ENCODE measurements around the gene TFRC. TPM values are rescaled to one million over a fixed set of nuclear protein-coding genes. Genes with fewer than 3 reads are reported as not detected.
"Not testable (repeated sequence)": the region's sequence is repeated elsewhere in the genome, so short reads cannot be mapped to it uniquely, and the experiment has no call there.

TFRC gene
- total RNA-seq, 1 experiment from 2014 or later, result 143 TPM

DNA sequence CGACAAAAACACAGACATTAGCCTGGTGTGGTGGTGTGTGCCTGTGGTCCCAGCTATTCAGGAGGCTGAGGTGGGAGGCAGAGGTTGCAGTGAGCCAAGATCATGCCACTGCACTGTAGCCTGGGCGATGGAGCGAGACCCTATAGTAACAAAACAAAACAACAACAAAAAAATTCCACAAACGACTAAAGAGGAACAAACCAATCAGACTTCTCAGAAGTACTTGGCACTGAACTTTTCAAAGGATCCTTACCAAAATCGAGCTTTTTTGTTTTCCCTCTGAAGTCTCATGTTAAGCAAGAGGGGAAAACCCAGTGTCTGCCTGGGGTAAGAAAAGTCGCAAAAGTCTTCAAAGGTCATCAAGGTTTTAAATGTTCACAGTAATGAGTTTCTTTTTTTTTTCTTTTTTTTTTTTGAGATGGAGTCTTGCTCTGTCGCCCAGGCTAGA lies 30.1 kb upstream of the TFRC start:
- CTCF ChIA-PET, result interaction anchor here (3.6 kb wide), 1 partner anchor 9 kb away, joined by 10 read pairs; no protein-coding TSS in a partner anchor
- no peak for ATAC-seq
- peak overlapping the region; percentile 45 for H3K27ac Mint-ChIP-seq
- no peaks in the 10 kb centered on the region for H3K36me3 Mint-ChIP-seq
- no peak for TF ChIP-seq MYBL2 (CRISPR knock-in tag; IDR thresholded peaks at IDR 0.05)
- no peak for DNase-seq (ENCODE audit: low spot score)
- POLR2A ChIA-PET, result no interaction called here
- H3K9me3 Mint-ChIP-seq, result no peaks in the 10 kb centered on the region
- peaks cover 18% of the 10 kb centered on the region for H3K4me1 Mint-ChIP-seq
- no peaks in the 10 kb centered on the region for H3K27me3 Mint-ChIP-seq (ENCODE audit: low read depth)
- H3K4me3 Mint-ChIP-seq, result no peak overlapping the region

DNA sequence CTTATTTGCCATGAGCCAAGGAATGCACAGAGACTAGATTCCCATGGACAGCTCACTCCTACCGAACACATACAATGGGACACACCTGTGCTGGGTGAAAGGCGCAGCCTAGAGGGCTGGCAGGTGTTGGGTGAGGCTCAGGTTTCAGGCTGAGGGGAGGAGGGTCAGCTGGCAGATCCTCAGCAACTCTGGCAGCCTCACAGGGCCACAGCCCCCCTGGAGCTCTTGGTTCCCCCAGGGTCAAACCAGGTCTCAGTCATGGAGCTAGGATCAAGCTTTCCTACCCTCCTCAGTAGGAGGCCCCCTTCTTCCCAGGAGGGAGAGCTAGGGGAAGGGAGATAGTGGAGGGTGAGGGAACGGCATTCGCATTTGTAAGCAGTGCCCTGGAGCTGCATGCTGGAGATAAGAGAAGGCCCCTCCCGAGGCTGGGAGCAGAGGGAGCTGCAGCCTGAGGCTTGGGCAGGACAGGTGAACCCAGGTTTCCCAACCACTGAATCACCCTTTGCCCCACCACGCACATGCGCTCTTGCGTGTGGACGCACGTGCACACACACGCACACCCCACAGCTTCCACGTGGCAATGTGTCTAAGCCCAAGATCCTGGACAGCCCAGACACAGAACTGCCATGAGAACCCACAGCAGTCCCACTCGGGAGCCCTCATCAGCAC lies 26.3 kb upstream of the TFRC start:
- DNase-seq (ENCODE audit: low spot score), result peak; percentile 51

DNA sequence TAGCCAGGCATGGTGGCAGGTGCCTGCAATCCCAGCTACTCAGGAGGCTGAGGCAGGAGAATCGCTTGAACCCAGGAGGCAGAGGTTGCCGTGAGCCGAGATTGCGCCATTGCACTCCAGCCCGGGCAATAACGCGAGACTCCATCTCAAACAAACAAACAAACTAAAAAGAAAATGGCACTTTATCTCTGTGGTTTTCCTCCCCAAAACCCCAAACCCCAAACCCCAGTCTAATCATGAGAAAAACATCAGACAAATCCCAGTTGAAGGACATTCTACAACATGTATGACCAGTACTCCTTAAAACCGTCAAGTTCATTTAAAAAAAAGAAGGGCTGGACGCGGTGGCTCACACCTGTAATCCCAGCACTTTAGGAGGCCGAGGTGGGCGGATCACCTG lies 22.8 kb upstream of the TFRC start:
- H3K4me1 Mint-ChIP-seq, result peaks cover 15% of the 10 kb centered on the region
- H3K9me3 Mint-ChIP-seq; H3K36me3 Mint-ChIP-seq; DNase-seq (ENCODE audit: low spot score); H3K4me3 Mint-ChIP-seq; ATAC-seq; H3K27me3 Mint-ChIP-seq (ENCODE audit: low read depth); H3K27ac Mint-ChIP-seq; POLR2A ChIA-PET; CTCF ChIA-PET: not testable (repeated sequence)

More for the DNA sequence above, 26.3 kb upstream of the TFRC start:
- ATAC-seq, result peak; percentile 86
- H3K4me3 Mint-ChIP-seq, result peak overlapping the region; percentile 4; the same call in 1 of the 2 replicates
- no peaks in the 10 kb centered on the region for H3K36me3 Mint-ChIP-seq
- ChIA-PET POLR2A (interaction anchor here (0.9 to 1.0 kb wide), 2 partner anchors 16 to 38 kb away, joined by 3 to 4 read pairs; no protein-coding TSS in a partner anchor), CTCF (interaction anchor here (0.6 to 1.4 kb wide), 5 partner anchors 86 to 420 kb away, joined by 3 read pairs; no protein-coding TSS in a partner anchor)
- peak; percentile 94 for TF ChIP-seq ZNF423 (CRISPR knock-in tag; IDR thresholded peaks at IDR 0.05)
- TF ChIP-seq PRRX2 (CRISPR knock-in tag; IDR thresholded peaks at IDR 0.05), result no peak
- TF ChIP-seq ZNF121 (CRISPR knock-in tag; IDR thresholded peaks at IDR 0.05), result peak; percentile 22; the same call in 1 of the 2 replicates
- peak; percentile 34; the same call in 1 of the 2 replicates for TF ChIP-seq FOXP1 (CRISPR knock-in tag; IDR thresholded peaks at IDR 0.05; ENCODE audit: borderline replicate concordance)
- no peak for TF ChIP-seq MYBL2 (CRISPR knock-in tag; IDR thresholded peaks at IDR 0.05)
- peak; percentile 30; the same call in 1 of the 2 replicates for TF ChIP-seq FOXK1 (CRISPR knock-in tag; IDR thresholded peaks at IDR 0.05)
- TF ChIP-seq, protein P1, sequence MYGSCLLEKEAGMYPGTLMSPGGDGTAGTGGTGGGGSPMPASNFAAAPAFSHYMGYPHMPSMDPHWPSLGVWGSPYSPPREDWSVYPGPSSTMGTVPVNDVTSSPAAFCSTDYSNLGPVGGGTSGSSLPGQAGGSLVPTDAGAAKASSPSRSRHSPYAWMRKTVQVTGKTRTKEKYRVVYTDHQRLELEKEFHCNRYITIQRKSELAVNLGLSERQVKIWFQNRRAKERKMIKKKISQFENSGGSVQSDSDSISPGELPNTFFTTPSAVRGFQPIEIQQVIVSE (CRISPR knock-in tag; IDR thresholded peaks at IDR 0.05; ENCODE audit: borderline replicate concordance), result no peak
- no peaks in the 10 kb centered on the region for H3K9me3 Mint-ChIP-seq
- peak overlapping the region; percentile 89 for H3K27ac Mint-ChIP-seq
- H3K4me1 Mint-ChIP-seq, result peaks cover 18% of the 10 kb centered on the region
- no peaks in the 10 kb centered on the region for H3K27me3 Mint-ChIP-seq (ENCODE audit: low read depth)

DNA sequence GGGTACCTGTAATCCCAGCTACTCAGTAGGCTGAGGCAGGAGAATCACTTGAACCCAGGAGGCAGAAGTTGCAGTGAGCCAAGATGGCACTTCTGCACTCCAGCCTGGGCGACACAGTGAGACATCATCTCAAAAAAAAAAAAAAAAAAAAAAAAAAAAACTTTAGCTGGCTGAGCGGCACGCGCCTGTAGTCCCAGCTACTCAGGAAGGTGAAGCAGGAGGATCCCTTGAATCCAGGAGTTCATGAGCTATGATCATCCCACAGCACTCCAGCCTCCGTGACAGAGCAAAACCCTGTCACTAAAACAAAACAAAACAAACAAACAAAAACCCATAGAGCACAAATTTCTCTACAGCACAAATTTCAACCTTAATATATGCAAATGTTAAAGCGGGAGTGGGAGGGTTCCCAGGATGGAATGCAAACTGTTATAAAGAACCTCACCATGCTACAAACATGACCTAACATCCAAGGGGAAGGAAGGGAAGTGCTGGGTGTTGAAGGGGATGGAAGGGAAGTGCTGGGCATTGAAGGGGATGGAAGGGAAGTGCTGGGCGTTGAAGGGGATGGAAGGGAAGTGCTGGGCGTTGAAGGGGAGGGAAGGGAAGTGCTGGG lies 16.6 kb upstream of the TFRC start:
- ATAC-seq; H3K36me3 Mint-ChIP-seq; H3K4me1 Mint-ChIP-seq; H3K9me3 Mint-ChIP-seq; H3K27ac Mint-ChIP-seq; H3K27me3 Mint-ChIP-seq (ENCODE audit: low read depth); H3K4me3 Mint-ChIP-seq; DNase-seq (ENCODE audit: low spot score): not testable (repeated sequence)
- ChIA-PET CTCF (interaction anchor here (0.6 kb wide), 1 partner anchor 1085 kb away, joined by 5 read pairs; no protein-coding TSS in a partner anchor), POLR2A (interaction anchor here (0.6 kb wide), 1 partner anchor 23 kb away, joined by 5 read pairs; no protein-coding TSS in a partner anchor)

DNA sequence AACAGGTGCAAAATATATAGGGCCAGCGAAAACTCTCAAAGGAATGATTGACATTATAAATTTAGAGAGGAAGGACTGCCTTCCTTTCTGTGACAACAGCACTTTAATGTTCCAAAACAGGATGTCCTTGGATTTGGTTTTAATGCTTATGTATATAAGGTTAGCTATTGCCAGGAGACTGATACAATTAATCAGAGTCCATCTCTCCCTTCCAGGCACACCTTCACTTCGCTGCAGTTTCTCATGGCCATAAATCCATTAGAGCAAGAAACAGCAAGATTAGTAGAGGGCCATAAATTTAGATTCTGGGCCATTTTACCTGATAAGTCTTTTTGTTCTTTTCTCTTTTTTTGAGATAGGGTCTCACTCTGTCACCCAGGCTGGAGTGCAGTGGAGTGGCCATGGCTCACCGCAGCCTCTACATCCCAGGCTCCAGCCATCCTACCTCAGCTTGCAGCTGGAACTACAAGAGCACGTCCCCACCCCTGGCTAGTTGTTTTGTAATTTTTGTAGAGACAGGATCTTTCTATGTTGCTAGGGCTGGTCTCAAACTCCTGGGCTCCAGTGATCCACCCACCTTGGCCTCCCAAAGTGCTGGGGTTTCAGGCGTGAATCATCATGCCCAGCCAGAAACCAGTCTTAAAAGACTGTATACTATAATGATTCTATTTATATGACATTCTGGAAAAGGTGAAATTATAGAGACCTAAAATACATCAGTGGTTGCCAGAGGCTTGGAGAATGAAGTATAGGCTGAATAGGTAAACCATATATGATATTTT lies 15.7 kb upstream of the TFRC start:
- ChIA-PET POLR2A (interaction anchor here (0.6 kb wide), 1 partner anchor 23 kb away, joined by 5 read pairs; no protein-coding TSS in a partner anchor), CTCF (interaction anchor here (0.5 kb wide), 1 partner anchor 405 kb away, joined by 3 read pairs; no protein-coding TSS in a partner anchor)
- peaks cover 9% of the 10 kb centered on the region for H3K4me1 Mint-ChIP-seq
- no peaks in the 10 kb centered on the region for H3K27me3 Mint-ChIP-seq (ENCODE audit: low read depth)
- DNase-seq (ENCODE audit: low spot score) (no peak), ATAC-seq (no peak)
- H3K4me3 Mint-ChIP-seq, result no peak overlapping the region
- peak overlapping the region; percentile 26; the same call in 1 of the 2 replicates for H3K27ac Mint-ChIP-seq
- H3K9me3 Mint-ChIP-seq, result peaks cover 7% of the 10 kb centered on the region
- H3K36me3 Mint-ChIP-seq, result peaks cover 2% of the 10 kb centered on the region; the same call in 1 of the 2 replicates
- TF ChIP-seq FOXJ3 (CRISPR knock-in tag; IDR thresholded peaks at IDR 0.05; ENCODE audit: borderline replicate concordance), result no peak
- no peak for TF ChIP-seq ZNF232 (CRISPR knock-in tag; IDR thresholded peaks at IDR 0.05)
- TF ChIP-seq ETV6 (CRISPR knock-in tag; IDR thresholded peaks at IDR 0.05), result no peak
- TF ChIP-seq, protein P2, sequence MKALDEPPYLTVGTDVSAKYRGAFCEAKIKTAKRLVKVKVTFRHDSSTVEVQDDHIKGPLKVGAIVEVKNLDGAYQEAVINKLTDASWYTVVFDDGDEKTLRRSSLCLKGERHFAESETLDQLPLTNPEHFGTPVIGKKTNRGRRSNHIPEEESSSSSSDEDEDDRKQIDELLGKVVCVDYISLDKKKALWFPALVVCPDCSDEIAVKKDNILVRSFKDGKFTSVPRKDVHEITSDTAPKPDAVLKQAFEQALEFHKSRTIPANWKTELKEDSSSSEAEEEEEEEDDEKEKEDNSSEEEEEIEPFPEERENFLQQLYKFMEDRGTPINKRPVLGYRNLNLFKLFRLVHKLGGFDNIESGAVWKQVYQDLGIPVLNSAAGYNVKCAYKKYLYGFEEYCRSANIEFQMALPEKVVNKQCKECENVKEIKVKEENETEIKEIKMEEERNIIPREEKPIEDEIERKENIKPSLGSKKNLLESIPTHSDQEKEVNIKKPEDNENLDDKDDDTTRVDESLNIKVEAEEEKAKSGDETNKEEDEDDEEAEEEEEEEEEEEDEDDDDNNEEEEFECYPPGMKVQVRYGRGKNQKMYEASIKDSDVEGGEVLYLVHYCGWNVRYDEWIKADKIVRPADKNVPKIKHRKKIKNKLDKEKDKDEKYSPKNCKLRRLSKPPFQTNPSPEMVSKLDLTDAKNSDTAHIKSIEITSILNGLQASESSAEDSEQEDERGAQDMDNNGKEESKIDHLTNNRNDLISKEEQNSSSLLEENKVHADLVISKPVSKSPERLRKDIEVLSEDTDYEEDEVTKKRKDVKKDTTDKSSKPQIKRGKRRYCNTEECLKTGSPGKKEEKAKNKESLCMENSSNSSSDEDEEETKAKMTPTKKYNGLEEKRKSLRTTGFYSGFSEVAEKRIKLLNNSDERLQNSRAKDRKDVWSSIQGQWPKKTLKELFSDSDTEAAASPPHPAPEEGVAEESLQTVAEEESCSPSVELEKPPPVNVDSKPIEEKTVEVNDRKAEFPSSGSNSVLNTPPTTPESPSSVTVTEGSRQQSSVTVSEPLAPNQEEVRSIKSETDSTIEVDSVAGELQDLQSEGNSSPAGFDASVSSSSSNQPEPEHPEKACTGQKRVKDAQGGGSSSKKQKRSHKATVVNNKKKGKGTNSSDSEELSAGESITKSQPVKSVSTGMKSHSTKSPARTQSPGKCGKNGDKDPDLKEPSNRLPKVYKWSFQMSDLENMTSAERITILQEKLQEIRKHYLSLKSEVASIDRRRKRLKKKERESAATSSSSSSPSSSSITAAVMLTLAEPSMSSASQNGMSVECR (CRISPR knock-in tag; IDR thresholded peaks at IDR 0.05; ENCODE audit: borderline replicate concordance), result no peak
- TF ChIP-seq, protein P3, sequence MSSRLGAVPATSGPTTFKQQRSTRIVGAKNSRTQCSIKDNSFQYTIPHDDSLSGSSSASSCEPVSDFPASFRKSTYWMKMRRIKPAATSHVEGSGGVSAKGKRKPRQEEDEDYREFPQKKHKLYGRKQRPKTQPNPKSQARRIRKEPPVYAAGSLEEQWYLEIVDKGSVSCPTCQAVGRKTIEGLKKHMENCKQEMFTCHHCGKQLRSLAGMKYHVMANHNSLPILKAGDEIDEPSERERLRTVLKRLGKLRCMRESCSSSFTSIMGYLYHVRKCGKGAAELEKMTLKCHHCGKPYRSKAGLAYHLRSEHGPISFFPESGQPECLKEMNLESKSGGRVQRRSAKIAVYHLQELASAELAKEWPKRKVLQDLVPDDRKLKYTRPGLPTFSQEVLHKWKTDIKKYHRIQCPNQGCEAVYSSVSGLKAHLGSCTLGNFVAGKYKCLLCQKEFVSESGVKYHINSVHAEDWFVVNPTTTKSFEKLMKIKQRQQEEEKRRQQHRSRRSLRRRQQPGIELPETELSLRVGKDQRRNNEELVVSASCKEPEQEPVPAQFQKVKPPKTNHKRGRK (CRISPR knock-in tag; IDR thresholded peaks at IDR 0.05; ENCODE audit: borderline replicate concordance), result no peak
- TF ChIP-seq ZNF121 (CRISPR knock-in tag; IDR thresholded peaks at IDR 0.05), result no peak
- TF ChIP-seq ZNF263 (CRISPR knock-in tag; IDR thresholded peaks at IDR 0.05; ENCODE audit: low read depth), result no peak
- TF ChIP-seq SOX15 (CRISPR knock-in tag; IDR thresholded peaks at IDR 0.05), result no peak
- TF ChIP-seq NR1H2 (CRISPR knock-in tag; IDR thresholded peaks at IDR 0.05), result no peak

Data from WTC11 (cell line).